Mesenchymal stem cell (in vitro differentiated cells and primary cell): Measurements from ENCODE around the gene ADARB2.

Experiments used
- DNase-seq: peaks from one replicate; pipeline ENCODE4 v3.0.0-alpha.2; 2013
- H2AFZ ChIP-seq: one replicate; pipeline ENCODE4 v1.6.1; 2013; ENCODE audit warnings: low read depth, mild to moderate bottlenecking, control low read depth, inconsistent platforms, low read length, moderate library complexity
- H2AK5ac ChIP-seq: 2 replicates; pipeline ENCODE4 v1.6.1; 2013; ENCODE audit warnings: low read length, moderate library complexity, mild to moderate bottlenecking, inconsistent platforms; ENCODE audit not compliant: severe bottlenecking
- H2BK120ac ChIP-seq: one replicate; pipeline ENCODE4 v1.6.1; 2013; ENCODE audit warnings: low read depth, mild to moderate bottlenecking, inconsistent platforms, low read length, moderate library complexity
- H2BK12ac ChIP-seq, 2 experiments: one replicate each; pipeline ENCODE4 v1.6.1; 2013; ENCODE audit warnings: inconsistent platforms in 2 of 2, low read length in 2 of 2, mild to moderate bottlenecking in 2 of 2, moderate library complexity in 2 of 2, control low read depth in 1 of 2
- H2BK15ac ChIP-seq: one replicate; pipeline ENCODE4 v1.6.1; 2013; ENCODE audit warnings: mild to moderate bottlenecking, low read depth, inconsistent platforms; ENCODE audit not compliant: poor library complexity, severe bottlenecking
- H2BK5ac ChIP-seq: 2 replicates; pipeline ENCODE4 v1.6.1; 2013; ENCODE audit warnings: low read depth, mild to moderate bottlenecking, low read length, control low read depth, inconsistent platforms; ENCODE audit not compliant: poor library complexity, severe bottlenecking
- H3K14ac ChIP-seq, 2 experiments: one replicate each; pipeline ENCODE4 v1.6.1; 2013; ENCODE audit warnings: inconsistent platforms in 2 of 2, low read length in 2 of 2, control low read depth in 1 of 2, mild to moderate bottlenecking in 1 of 2, moderate library complexity in 1 of 2
- H3K18ac ChIP-seq, 2 experiments: one replicate each; pipeline ENCODE4 v1.6.1; 2013; ENCODE audit warnings: inconsistent platforms in 2 of 2, low read length in 2 of 2, control low read depth in 1 of 2, low read depth in 1 of 2, mild to moderate bottlenecking in 1 of 2
- H3K23ac ChIP-seq, 2 experiments: one replicate each; pipeline ENCODE4 v1.6.1; 2013; ENCODE audit warnings: inconsistent platforms in 2 of 2, low read length in 2 of 2, mild to moderate bottlenecking in 2 of 2, moderate library complexity in 2 of 2, control low read depth in 1 of 2
- H3K27ac ChIP-seq: 2 replicates; pipeline ENCODE4 v1.5.1; 2013; ENCODE audit warnings: mild to moderate bottlenecking, moderate library complexity, low read length, control low read depth, inconsistent platforms; ENCODE audit not compliant: poor library complexity, severe bottlenecking
- H3K27me3 ChIP-seq, 2 experiments: 2 replicates each; pipeline versions ENCODE4 v1.6.1 to v1.7.0; 2013; ENCODE audit warnings: low read length in 2 of 2, mild to moderate bottlenecking in 2 of 2, moderate library complexity in 2 of 2, control low read depth in 1 of 2, inconsistent platforms in 1 of 2; ENCODE audit not compliant: control insufficient read depth in 1 of 2, insufficient read depth in 1 of 2
- H3K36me3 ChIP-seq, 2 experiments: 2 replicates each; pipeline versions ENCODE4 v1.6.1 to v1.7.0; 2013; ENCODE audit warnings: low read length in 2 of 2, control low read depth in 1 of 2, inconsistent platforms in 1 of 2, low read depth in 1 of 2, mild to moderate bottlenecking in 1 of 2; ENCODE audit not compliant: insufficient read depth in 2 of 2, control insufficient read depth in 1 of 2
- H3K4ac ChIP-seq, 2 experiments: one replicate each; pipeline ENCODE4 v1.6.1; 2013; ENCODE audit warnings: inconsistent platforms in 2 of 2, low read length in 2 of 2, mild to moderate bottlenecking in 2 of 2, moderate library complexity in 2 of 2, control low read depth in 1 of 2, low read depth in 1 of 2
- H3K4me1 ChIP-seq: 2 replicates; pipeline ENCODE4 v1.6.1; 2013; ENCODE audit warnings: low read depth, low read length, control low read depth; ENCODE audit not compliant: control insufficient read depth, insufficient read depth
- H3K4me2 ChIP-seq: 2 replicates; pipeline ENCODE4 v1.6.1; 2013; ENCODE audit warnings: low read length, mild to moderate bottlenecking, inconsistent platforms; ENCODE audit not compliant: poor library complexity, severe bottlenecking
- H3K4me3 ChIP-seq, 2 experiments: 2 replicates each; pipeline versions ENCODE4 v1.5.1 to v1.7.0; 2013; ENCODE audit warnings: low read length in 2 of 2, mild to moderate bottlenecking in 2 of 2, control low read depth in 1 of 2, low read depth in 1 of 2; ENCODE audit not compliant: insufficient read depth in 1 of 2
- H3K79me1 ChIP-seq: replicated peaks from 2 replicates; pipeline ENCODE4 v1.6.1; 2013; ENCODE audit warnings: mild to moderate bottlenecking, control low read depth, low read length, inconsistent platforms; ENCODE audit not compliant: poor library complexity, severe bottlenecking
- H3K9ac ChIP-seq: 2 replicates; pipeline ENCODE4 v1.7.0; 2013; ENCODE audit warnings: mild to moderate bottlenecking, low read length, moderate library complexity
- H3K9me3 ChIP-seq: 2 replicates; pipeline ENCODE4 v1.7.0; 2013; ENCODE audit warnings: mild to moderate bottlenecking, low read length; ENCODE audit not compliant: control insufficient read depth
- H4K8ac ChIP-seq: one replicate; pipeline ENCODE4 v1.6.1; 2013; ENCODE audit warnings: inconsistent platforms, mild to moderate bottlenecking, low read length, moderate library complexity
- H4K91ac ChIP-seq: one replicate; pipeline ENCODE4 v1.6.1; 2013; ENCODE audit warnings: mild to moderate bottlenecking, low read length, inconsistent platforms
- WGBS: methylation state at CpG from one replicate; pipeline ENCODE4 v1.1.7; 2013; ENCODE audit warnings: mixed read lengths; 5-methylcytosine and 5-hydroxymethylcytosine counted together

Gene ADARB2

GRCh38 chr10:1345368-1345767, 392.0 kb downstream of the ADARB2 start:
- no peak overlapping the region for H3K4ac ChIP-seq
- no peak overlapping the region for H2AFZ ChIP-seq
- H3K4me3 ChIP-seq: no peak overlapping the region
- no peaks in the 10 kb centered on the region for H3K9me3 ChIP-seq
- H3K18ac ChIP-seq: no peak overlapping the region
- H4K91ac ChIP-seq: no peak overlapping the region
- H2BK120ac ChIP-seq: no peak overlapping the region
- peaks cover 8% of the 10 kb centered on the region for H3K4me1 ChIP-seq
- 79% methylated on average over 4 of the region's 4 CpGs for WGBS
- no peak overlapping the region for H2AK5ac ChIP-seq
- H2BK12ac ChIP-seq: no peak overlapping the region
- no peak overlapping the region for H3K9ac ChIP-seq
- H3K79me1 ChIP-seq: no peaks in the 10 kb centered on the region
- no peak overlapping the region for H3K27ac ChIP-seq
- H3K23ac ChIP-seq: no peak overlapping the region
- H4K8ac ChIP-seq: no peak overlapping the region
- no peak overlapping the region for H2BK5ac ChIP-seq
- H3K4me2 ChIP-seq: no peak overlapping the region
- no peaks in the 10 kb centered on the region for H3K36me3 ChIP-seq
- no peak overlapping the region for H3K14ac ChIP-seq
- H2BK15ac ChIP-seq: no peak overlapping the region
- no peak for DNase-seq
- peaks cover 0 to 9% of the 10 kb centered on the region in 2 experiments for H3K27me3 ChIP-seq

- H2BK5ac ChIP-seq: no peak overlapping the region
These were observed 392.5 kb downstream of the ADARB2 start for GRCh38 chr10:1344846-1345245.

GRCh38 chr10:1344408-1344807, 392.9 kb downstream of the ADARB2 start:
- Histone ChIP-seq H2BK15ac (no peak overlapping the region), H2BK5ac (no peak overlapping the region), H3K79me1 (no peaks in the 10 kb centered on the region), H2BK120ac (no peak overlapping the region), H3K23ac (no peak overlapping the region), H2AFZ (no peak overlapping the region), H3K4me2 (no peak overlapping the region), H4K8ac (no peak overlapping the region), H3K9ac (no peak overlapping the region), H3K4ac (no peak overlapping the region), H3K18ac (no peak overlapping the region), H2AK5ac (no peak overlapping the region), H3K27me3 (peaks cover 0 to 9% of the 10 kb centered on the region in 2 experiments), H3K4me3 (no peak overlapping the region), H3K36me3 (no peaks in the 10 kb centered on the region), H3K27ac (no peak overlapping the region), H3K14ac (no peak overlapping the region), H3K4me1 (peaks cover 7% of the 10 kb centered on the region), H4K91ac (no peak overlapping the region), H2BK12ac (no peak overlapping the region), H3K9me3 (no peaks in the 10 kb centered on the region)
- DNase-seq: no peak
- whole genome bisulfite sequencing: 85% methylated on average over 13 of the region's 13 CpGs

More at GRCh38 chr10:1344846-1345245, 392.5 kb downstream of the ADARB2 start:
- no peak overlapping the region for H2BK12ac ChIP-seq
- peaks cover 8% of the 10 kb centered on the region for H3K4me1 ChIP-seq
- no peak overlapping the region for H2BK120ac ChIP-seq
- H3K4me2 ChIP-seq: no peak overlapping the region
- no peak overlapping the region for H3K4ac ChIP-seq
- H3K9me3 ChIP-seq: no peaks in the 10 kb centered on the region
- H3K18ac ChIP-seq: no peak overlapping the region
- 91% methylated on average over 17 of the region's 17 CpGs for WGBS
- no peaks in the 10 kb centered on the region for H3K79me1 ChIP-seq
- no peak overlapping the region for H3K9ac ChIP-seq
- no peak for DNase-seq
- H3K23ac ChIP-seq: no peak overlapping the region
- no peak overlapping the region for H2AK5ac ChIP-seq
- H3K27me3 ChIP-seq: peaks cover 0 to 9% of the 10 kb centered on the region in 2 experiments
- no peak overlapping the region for H2BK15ac ChIP-seq
- H3K14ac ChIP-seq: no peak overlapping the region
- H4K8ac ChIP-seq: no peak overlapping the region
- no peaks in the 10 kb centered on the region for H3K36me3 ChIP-seq
- H3K4me3 ChIP-seq: no peak overlapping the region
- H2AFZ ChIP-seq: no peak overlapping the region
- no peak overlapping the region for H3K27ac ChIP-seq
- H4K91ac ChIP-seq: no peak overlapping the region

GRCh38 chr10:1343176-1343575, 394.1 kb downstream of the ADARB2 start:
- Histone ChIP-seq H3K4ac (no peak overlapping the region), H4K91ac (no peak overlapping the region), H3K27ac (no peak overlapping the region), H3K14ac (no peak overlapping the region), H3K27me3 (peaks cover 0 to 6% of the 10 kb centered on the region in 2 experiments), H3K4me3 (no peak overlapping the region), H3K9me3 (no peaks in the 10 kb centered on the region), H4K8ac (no peak overlapping the region), H2AK5ac (no peak overlapping the region), H2BK12ac (no peak overlapping the region), H2BK15ac (no peak overlapping the region), H3K18ac (no peak overlapping the region), H3K23ac (no peak overlapping the region), H3K9ac (no peak overlapping the region), H2BK5ac (no peak overlapping the region), H2AFZ (no peak overlapping the region), H3K79me1 (no peaks in the 10 kb centered on the region), H3K4me2 (no peak overlapping the region), H2BK120ac (no peak overlapping the region), H3K4me1 (peaks cover 2% of the 10 kb centered on the region), H3K36me3 (no peaks in the 10 kb centered on the region)
- no peak for DNase-seq
- WGBS: 93% methylated on average over 3 of the region's 5 CpGs
